HG03103 (cell line): ENCODE data around the gene PALLD.

ENCODE experiments used
- ATAC-seq: cut with Tn5 transposase; IDR thresholded peaks from one replicate; pipeline ENCODE4 v1.9.1; 2021; ENCODE audit warnings: low read depth; ENCODE audit not compliant: unreplicated experiment

The PALLD gene

DNA sequence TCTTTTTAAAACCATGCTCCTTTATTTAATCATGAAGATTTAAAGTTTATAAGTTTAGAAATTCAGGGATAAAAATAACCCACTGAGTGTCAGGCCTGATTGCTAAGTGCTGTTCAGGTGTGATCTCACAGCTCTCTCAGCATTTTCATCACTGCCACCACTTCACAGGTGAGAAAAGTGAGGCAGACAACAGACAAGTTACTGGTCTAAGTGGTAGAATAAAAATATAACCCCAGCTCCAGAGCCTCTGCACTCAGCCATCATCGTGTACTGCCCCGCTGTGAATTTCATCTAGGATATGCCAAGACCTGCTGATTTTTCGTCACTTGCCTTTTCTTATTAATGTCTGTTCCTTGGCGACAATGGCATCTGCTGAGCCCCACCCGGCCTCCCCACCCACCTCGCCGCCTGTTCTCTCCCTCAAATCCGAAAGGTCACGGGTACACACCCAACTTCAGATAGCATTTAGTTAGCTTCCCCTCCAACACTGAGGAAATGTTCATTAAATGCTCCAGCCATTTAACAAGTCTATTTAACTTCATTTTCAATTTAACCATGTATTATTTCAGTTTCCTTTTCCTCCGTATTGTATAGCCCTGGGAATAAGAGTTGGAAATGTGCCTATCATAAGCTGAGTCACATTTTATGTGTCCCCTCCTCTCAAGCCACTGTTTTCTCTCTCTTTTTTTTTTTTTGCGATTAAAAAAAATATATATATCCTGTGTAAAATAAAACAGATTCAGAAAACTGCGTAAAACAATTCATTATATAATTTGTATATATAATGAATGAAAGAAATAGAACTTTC lies 276.7 kb downstream of the PALLD start:
- no peak for ATAC-seq

DNA sequence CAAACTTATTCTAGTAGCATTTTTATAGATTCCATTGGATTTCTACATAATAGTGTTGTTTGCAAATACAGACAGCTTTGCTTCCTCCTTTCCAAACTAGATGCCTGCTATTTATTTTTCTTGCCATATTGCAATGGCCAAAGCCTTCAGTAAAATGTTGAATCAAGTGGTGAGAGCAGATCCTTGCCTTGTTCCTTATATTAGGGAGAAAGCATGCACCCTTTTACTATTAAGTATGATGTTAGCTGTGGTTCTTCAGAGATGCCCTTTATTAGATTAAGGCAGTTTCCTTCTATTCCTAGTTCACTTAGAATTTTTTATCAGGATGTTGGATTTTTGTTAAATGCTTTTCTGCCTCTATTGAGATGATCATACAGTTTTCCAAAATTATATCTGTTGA lies 279.5 kb downstream of the PALLD start:
- no peak for ATAC-seq

DNA sequence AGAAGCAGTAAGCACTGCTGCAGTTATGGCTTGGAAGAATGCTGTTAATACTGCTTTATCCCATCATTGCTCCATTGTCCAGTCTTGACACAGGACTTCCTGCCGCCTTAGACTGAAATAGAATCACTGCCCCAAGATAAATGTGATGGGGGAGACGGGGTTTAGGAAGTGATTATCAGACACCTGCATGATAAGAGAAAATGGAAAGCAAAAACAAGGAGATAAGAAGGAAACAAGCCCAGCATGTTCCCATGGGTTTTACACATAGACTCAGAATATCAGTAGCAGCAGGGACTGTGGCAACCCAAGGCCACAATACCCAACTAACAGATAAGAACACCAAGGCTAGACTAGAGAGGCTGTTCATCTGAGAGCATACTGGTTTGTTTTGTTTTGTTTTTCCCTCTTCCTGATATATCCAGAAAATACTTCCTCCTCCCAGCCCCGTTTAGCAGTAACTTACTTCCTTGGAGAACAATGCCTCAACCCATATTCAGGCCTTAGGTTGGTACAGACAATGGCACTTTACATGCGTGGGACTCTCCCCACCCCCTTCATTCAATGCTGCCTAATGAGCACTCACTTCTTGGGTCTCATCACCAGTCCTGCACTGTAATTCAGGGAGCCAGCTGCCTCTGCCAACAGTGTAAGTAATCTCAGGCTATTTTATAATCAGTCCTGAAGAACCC lies 280.6 kb downstream of the PALLD start:
- no peak for ATAC-seq

DNA sequence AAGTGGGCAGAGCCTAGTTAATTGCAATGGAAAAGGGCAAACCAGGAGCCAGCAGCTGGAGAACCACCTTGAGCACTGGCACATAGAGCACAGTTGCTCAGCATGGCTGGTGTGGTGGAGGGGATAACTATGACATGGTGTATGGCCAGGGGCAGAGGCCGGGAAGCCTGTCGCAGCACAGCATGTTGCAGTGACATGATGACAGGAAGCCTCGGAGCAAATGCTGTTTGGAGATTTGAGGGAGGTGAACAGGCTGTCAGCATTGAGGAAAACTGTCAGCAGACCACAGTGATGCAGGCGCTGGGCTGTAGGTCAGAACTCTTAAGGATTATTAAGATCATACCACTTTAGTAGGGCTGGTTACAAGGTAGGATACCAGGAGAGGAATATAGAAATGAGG lies 284.5 kb downstream of the PALLD start:
- no peak for ATAC-seq

DNA sequence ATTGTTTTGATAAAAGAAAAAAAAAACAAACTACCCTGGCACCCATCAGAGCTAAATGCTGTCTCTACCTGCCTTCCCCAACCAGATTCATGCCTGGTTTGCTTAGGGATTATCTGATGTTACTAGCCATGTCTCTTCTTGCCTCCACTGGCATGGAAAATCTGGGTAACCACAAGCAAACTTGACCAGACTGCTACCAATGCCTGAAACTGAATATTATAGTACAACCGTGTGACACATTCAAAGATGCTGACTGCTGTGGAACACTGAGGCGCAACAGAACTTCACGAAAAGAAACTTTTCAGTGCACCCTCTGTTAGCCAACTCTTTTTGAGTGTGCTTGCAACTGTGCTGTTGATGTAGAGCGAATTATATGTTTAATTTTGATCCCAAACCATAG lies 285.1 kb downstream of the PALLD start:
- ATAC-seq, result no peak

DNA sequence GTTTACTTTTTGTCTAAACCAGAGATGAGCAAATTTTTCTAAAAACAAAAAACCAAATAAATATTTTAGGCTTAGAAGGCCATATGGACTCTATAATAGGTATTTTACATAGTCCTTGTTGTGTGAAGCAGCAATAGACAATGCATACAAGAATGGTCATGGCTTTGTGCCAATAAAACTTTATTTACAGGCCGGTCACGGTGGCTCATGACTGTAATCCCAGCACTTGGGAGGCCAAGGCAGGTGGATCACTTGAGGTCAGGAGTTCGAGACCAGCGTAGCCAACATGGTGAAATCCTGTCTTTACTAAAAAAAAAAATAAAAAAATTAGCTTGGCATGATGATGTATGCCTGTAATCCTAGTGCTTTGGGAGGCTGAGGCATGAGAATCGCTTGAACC lies 285.6 kb downstream of the PALLD start:
- ATAC-seq, result no peak

DNA sequence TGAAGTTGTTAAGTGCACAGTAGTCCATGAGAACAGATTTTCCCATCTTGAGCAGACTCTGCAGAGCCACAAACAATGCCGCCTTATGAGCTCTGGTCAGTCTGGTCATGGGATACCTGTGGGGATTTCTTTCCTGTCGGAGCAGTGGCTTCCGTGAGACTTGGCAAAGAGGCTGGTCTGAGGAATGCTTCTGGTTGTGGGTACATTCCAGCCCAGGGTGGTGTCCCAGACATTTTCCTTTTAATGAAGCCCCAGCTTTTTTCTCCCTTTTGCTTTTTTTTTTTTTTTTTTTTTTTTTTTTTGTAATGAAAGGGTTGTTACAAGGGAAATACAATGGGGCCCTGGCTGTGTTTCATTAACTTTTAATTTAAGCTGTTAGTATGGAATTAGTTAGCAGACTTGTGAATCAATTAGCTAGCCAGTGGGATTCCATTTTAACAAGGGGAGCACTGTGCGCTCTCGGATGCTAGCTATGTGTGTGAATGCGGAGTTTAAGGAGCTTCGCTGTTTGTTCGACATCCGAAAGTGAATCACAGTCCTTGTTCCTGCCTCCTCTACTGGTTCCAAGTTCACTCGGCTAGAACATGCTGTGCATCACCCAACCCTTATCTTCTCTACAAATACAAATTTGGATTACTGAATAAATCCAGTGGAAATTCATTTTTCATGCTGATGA lies 288.1 kb downstream of the PALLD start:
- no peak for ATAC-seq

DNA sequence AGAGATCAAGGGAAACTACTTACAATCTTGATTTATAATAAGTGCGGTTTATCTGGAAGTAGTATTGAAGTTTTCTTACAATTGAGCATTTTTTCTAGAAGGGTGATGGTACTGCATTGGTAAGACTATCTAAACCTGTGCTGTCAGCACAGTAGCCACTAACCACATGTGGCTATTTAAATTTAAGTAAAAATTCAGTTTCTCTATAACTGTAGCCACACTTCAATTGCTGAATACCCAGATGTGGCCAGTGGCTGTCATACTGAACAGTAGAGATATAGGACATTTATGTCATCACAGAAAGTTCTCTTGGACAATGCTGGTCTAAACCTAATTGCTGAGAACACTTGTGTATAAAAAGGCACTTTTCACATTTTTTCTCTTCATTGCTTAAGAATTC lies 290.5 kb downstream of the PALLD start:
- no peak for ATAC-seq

DNA sequence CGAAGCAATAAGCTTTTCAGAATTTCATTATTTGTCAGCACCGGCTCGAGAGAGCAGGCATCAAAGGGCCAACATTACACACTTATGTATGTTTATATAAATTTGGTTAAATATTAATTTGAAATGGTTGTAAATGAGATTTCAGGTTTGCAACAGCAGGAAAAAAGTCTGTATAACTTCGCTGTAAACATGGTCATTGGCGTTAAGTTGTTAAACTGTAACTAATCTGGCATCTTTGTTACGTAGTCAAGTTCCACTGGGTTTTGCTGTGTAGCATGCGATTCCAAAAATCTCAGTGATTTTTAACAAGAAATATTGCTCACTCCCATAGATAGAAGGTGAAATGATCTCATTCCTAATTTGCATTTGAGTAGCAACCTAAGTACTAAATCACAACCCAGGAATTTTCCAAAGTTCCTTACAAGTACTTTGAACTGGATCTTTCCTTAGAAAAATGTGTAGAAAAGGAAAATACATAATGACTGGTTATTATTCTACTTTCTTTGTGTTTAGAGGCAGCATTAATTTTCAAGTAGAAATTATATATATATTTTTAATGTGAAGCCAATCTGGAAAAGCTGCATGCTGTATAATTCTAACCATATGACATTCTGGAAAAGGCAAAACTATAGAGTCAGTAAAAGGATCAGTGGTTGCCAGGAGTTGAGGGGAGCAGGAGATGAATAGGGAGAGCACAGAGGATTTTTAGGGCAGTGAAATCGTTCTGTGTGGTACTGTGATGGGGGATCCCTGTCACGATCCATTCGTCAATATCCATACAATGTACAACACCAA lies 291.1 kb downstream of the PALLD start:
- ATAC-seq, result no peak

DNA sequence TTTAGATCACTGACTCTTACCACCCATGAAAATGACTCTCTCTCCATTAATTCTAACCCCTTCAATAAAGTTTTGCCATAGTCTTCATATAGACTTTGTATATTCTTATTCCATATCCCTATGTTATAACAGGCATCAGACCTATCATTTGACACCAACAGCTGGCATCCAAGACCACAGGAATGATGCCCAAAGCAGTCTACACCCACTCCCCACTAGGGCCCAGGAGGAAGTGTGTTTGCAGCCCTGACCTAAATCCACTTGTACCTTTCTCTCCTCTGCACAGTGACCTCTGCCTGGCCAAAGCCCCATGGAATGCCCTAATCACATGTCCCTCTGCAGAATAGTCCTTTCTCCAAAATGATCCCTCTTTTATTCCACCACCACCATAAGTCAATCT lies 294.0 kb downstream of the PALLD start:
- no peak for ATAC-seq

DNA sequence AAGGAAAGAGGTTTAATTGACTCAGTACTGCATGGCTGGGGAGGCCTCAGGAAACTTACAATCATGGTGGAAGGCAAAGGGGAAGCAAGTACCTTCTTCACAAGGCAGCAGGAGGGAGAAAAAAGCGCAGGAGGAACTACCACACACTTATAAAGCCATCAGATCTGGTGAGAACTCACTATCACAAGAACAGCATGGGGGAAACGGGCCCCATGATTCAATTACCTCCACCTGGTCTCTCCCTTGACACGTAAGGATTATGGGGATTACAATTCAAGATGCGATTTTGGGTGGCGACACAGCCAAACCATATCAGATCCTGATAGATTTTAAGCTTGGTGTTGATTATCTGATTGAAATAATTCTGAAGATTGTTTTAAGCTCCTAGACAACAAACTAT lies 294.5 kb downstream of the PALLD start:
- no peak for ATAC-seq

DNA sequence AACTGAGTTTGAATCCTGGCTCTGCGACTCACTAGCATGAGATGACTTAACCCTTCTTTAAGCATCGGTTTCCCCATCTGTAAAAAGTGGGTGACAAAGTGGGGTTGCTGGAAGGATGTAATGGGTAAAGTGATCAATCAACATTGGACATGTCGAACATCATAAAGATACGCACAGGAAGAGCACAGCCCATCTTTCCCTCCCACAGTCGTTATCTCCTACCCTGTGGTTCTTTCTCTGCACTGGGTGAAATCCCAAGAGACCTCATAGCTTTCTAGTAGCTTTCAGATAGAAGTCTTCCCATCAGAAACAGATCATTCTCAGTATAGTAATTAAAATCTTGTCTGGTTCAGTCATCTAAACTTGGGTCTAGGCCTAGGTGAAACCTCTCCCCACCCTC lies 296.7 kb downstream of the PALLD start:
- no peak for ATAC-seq

DNA sequence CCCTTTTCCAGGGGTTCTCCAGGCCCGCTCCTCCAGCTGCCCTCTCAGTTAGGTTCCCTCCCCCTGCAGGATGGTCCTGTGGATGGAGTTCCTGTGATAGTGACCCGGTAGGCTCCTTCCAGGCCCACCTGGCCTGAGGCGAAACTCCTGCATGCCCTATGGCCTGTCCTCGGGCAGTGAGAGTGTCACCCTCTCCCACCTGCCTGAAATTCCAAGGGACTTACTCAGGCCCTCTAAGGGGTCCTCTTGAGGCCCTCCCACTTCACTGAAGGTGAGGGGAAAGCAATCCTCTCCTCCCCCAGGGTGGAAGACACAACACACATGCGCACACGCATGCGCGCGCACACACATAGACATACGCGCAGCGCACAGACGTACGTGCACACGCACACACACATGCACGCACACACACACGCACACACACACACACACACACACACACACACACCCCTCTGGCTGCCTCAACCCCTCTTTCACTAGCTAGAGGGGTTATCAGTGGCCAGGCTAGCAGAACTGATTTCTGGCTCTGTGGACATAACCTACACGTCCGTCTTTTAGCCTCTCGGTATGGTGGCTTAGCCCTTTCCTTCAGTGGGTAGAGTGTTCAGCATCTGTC lies 297.3 kb downstream of the PALLD start:
- ATAC-seq, result no peak

DNA sequence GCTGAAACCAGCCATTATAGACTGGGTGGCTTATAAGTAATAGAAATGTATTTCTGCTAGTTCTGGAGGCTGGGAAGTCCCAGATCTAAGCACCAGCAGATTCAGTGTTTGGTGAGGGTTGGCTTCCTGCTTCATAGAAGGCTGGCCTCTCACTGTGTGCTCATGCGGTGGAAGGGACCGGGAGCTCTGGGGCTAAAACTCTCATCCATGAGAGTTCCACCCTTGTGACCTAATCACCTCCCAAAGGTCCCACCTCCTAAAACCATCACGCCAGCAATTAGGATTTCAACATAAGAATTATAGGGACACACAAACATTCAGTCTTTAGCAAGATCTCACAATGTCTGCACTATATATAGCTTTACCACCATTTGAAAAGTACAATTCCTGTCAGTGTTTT lies 298.0 kb downstream of the PALLD start:
- ATAC-seq, result no peak

DNA sequence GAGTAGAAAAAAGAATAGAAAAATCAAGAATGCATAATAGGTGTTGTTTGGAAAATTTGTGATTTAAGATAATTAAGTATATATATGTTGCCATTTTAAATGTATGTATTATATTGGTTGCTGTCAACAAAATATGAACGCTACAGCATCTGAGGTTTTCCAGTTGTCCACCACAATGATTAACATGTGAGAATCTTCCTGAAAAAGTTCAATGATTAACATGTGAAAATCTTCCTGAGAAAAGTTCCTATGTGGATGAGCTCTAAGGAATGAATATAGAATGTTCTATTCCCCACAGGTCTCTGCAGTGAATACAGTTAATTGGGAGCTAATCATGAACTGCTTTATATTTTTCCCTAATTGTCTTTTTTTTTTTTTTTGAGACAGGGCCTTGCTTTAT lies 298.5 kb downstream of the PALLD start:
- no peak for ATAC-seq

DNA sequence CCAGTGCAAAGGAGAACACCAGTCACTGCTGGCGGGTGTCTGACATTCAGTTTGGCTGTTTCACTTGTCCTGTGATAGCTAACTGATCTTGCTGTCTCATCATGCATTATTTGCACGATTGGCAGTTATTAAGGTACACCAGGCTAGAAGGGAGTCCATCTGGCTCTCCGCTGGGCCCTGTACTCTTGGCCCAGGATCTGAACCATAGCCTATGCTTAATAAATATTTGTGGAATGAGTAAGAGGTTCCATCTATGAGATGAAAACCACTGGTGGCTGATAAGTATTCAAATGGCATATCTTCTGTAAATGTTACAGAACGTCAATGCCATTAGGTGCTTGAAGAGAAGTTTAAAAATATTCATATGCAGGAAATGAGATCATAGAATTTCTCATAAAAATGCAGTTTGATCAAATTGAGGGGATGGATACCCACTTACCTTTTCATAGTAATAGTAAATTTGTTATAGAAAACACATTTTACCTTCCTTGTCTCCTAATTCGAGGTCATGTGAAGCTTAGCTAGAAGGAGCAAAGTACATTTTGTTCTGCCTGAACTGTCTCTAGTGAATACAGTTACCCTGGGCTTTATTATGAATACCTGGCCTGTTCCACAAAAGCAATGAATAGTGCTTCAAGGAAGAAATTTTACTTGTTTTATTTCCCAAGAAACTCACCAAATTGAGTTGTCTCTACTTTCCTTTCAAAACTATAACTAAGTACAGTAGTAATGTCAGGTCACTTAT lies 299.7 kb downstream of the PALLD start:
- ATAC-seq, result no peak

DNA sequence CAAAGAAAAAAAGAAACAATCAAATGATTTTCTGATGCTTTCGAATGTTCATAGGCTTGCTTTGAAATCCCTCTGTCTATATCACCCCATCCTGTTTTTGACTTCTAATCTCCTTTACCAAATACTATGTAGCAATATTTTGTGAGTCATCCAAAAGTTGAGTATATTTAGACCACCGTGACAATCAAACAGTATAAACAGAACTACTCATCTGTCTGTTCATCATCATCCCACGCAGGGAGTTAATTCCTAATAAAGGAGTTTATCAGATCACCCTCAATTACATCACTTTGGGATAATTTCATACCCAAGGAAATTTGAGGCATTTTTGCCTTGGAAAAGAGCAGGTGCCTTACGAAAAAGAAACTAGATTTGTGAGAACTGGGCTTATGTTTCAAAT lies 300.3 kb downstream of the PALLD start:
- no peak for ATAC-seq

DNA sequence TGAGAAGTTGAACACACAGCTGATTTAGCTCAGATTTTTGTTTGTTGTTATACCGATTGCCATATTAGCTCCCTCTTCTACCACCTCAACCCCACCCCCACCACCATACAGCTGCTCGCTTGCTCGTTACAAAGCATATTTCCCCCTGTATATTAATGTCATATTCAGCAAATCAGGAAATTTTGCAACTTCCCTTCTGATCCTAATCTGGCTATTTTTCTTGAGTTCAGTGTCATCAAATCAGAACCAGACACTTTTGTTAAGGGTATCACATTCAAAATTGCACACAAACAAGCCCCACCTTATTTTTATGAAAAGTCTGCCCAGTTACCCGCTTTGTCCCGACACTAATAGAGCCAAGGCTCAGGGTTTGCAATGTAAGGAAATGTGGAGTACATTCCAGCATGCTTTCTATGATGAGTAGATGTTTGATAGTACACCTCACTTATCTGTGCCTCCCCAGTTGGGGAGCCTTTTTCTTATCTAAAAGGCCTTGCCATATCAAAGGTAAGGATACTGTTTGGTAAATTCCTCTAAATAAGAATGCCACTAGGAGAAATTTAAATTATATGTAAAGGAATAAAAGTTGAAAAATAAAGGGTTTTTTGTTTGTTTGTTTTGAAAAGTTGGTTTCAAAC lies 301.0 kb downstream of the PALLD start:
- no peak for ATAC-seq

DNA sequence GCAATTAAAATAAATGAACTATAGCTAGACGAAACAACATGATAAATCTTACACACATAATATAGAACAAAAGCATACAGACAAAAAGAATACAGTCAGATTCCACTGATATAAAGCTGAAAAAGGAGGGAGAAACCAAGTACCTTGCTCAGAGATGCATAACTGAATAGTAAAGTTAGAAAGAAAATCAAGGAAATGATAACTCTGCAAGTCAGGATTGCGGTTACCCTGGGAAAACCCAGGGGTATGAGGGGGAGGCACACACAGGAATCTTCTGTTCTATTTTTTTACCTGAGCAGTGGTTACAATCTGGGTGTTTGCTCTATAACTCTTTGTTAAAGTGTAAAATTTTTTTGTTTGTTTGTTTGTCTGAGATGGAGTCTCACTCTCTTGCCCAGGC lies 304.1 kb downstream of the PALLD start:
- ATAC-seq, result no peak
